ENCODE results near the gene CEP72. TPM values are rescaled to one million over a fixed set of nuclear protein-coding genes. Genes with fewer than 3 reads are reported as not detected.

The CEP72 gene
- total RNA-seq, 4 donors from 2014 or later: 2.2 to 33.8 (median 4.5) TPM

- Histone ChIP-seq H3K27me3 (no peaks in the 10 kb centered on the region), H3K4me1 (peaks cover 0 to 27% (median 14%) of the 10 kb centered on the region in 4 donors), H3K4me3 (no peak overlapping the region), H3K36me3 (peaks cover 0 to 18% (median 0%) of the 10 kb centered on the region in 3 donors), H3K9me3 (peaks cover 0 to 5% (median 0%) of the 10 kb centered on the region in 4 donors), H3K27ac (no peak overlapping the region)
- TF ChIP-seq, protein P1, sequence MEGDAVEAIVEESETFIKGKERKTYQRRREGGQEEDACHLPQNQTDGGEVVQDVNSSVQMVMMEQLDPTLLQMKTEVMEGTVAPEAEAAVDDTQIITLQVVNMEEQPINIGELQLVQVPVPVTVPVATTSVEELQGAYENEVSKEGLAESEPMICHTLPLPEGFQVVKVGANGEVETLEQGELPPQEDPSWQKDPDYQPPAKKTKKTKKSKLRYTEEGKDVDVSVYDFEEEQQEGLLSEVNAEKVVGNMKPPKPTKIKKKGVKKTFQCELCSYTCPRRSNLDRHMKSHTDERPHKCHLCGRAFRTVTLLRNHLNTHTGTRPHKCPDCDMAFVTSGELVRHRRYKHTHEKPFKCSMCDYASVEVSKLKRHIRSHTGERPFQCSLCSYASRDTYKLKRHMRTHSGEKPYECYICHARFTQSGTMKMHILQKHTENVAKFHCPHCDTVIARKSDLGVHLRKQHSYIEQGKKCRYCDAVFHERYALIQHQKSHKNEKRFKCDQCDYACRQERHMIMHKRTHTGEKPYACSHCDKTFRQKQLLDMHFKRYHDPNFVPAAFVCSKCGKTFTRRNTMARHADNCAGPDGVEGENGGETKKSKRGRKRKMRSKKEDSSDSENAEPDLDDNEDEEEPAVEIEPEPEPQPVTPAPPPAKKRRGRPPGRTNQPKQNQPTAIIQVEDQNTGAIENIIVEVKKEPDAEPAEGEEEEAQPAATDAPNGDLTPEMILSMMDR (IDR thresholded peaks at IDR 0.05): no peak
- DNase-seq: no peak
These were observed 56.3 kb downstream of the CEP72 start for GRCh38 chr5:668283-668995.

- Histone ChIP-seq H3K9me3 (peaks cover 0 to 5% (median 0%) of the 10 kb centered on the region in 4 donors), H3K36me3 (peaks cover 0 to 10% (median 0%) of the 10 kb centered on the region in 3 donors), H3K4me3 (no peak overlapping the region), H3K27me3 (no peaks in the 10 kb centered on the region), H3K4me1 (peaks cover 0 to 34% (median 16%) of the 10 kb centered on the region in 4 donors), H3K27ac (peak overlapping the region in 1 of 4 donors; percentile 40)
- peak in 1 of 3 donors; percentile 72 for DNase-seq
- no peak for TF ChIP-seq POLR2A (IDR thresholded peaks at IDR 0.05)
- TF ChIP-seq, protein P1 (IDR thresholded peaks at IDR 0.05): peak in 4 of 6 experiments; percentile 64 to 72 (median 68)
These were observed 57.1 kb downstream of the CEP72 start for GRCh38 chr5:669111-669841.

- Histone ChIP-seq H3K27me3 (no peaks in the 10 kb centered on the region), H3K36me3 (peaks cover 0 to 4% (median 0%) of the 10 kb centered on the region in 3 donors), H3K27ac (peak overlapping the region in 1 of 4 donors; percentile 40), H3K9me3 (peaks cover 0 to 5% (median 0%) of the 10 kb centered on the region in 4 donors), H3K4me1 (peaks cover 0 to 40% (median 16%) of the 10 kb centered on the region in 4 donors), H3K4me3 (no peak overlapping the region)
- TF ChIP-seq, protein P1 (IDR thresholded peaks at IDR 0.05): no peak
- no peak for TF ChIP-seq POLR2A (IDR thresholded peaks at IDR 0.05)
- no peak for DNase-seq
These were observed 57.8 kb downstream of the CEP72 start for GRCh38 chr5:669842-670395.

DNA sequence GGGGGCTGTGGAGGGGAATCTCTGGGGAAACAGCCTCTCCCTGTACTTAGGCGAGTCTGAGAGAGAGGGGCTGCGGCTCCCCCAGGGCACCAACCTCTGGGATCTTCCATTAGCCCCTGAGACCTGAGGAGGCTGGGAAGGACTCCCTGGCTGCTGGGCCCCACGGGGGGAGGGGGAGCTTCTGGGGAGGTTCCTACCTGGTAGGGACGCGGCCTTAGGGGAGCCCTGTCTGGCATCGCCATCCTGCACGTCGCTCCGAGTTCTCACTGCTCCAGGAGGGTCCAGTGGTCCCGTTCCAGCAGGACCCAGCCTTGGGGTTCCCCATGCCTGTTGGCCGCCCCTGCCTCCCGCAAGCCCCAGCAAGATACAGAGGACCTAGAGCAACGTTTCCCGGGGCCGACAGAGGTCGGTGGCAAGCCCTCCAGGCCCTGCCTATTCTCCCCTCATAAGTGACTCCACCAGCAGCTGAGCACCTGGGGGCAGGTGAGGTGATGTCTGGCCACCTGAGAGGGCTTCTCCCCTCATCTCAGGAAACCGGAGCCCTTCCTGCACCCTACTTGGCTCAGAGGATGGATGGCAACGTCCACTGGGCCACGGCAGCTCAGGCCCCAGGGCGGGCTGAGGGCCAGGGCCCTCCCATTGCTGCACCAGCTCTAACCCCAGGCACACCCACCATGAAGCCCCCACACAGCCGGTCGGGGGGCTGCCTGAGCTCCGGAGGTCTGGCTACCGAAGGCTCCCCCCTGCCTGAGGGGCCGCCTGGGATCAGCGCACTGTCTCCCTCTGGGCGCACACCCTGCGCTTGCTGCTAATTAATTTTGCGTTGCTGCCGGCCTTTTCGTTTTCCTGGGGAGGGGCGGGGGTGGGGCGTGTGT lies 58.5 kb downstream of the CEP72 start:
- Histone ChIP-seq H3K4me3 (no peak overlapping the region), H3K36me3 (no peaks in the 10 kb centered on the region), H3K9me3 (peaks cover 0 to 5% (median 0%) of the 10 kb centered on the region in 4 donors), H3K4me1 (peaks cover 0 to 41% (median 16%) of the 10 kb centered on the region in 4 donors), H3K27me3 (no peaks in the 10 kb centered on the region), H3K27ac (no peak overlapping the region)
- TF ChIP-seq, protein P1 (IDR thresholded peaks at IDR 0.05): no peak
- no peak for TF ChIP-seq POLR2A (IDR thresholded peaks at IDR 0.05)
- DNase-seq: no peak
